Motor neuron (in vitro differentiated cells): ENCODE measurements around the gene NQO1. TPM values are rescaled to one million over a fixed set of nuclear protein-coding genes. Genes with fewer than 3 reads are reported as not detected.

Source experiments
- ATAC-seq, 8 experiments: fragments of 200-7000 bp; cut with Tn5 transposase; replicated peaks in 6 of 8; 2 replicates each; pipeline ENCODE4 v1.8.0; 2021; ENCODE audit warnings: mild to moderate bottlenecking in 8 of 8, moderate library complexity in 8 of 8
- H3K27ac ChIP-seq, 2 donors: fragments of 250-450 bp; sonication (Bioruptor Pico); 2 replicates each; pipeline ENCODE4 v1.9.0; 2021; ENCODE audit warnings: antibody characterized with exemption in 2 of 2, mild to moderate bottlenecking in 2 of 2, moderate library complexity in 1 of 2
- H3K4me1 ChIP-seq, 2 donors: fragments of 250-450 bp; sonication (Bioruptor Pico); replicated peaks in 1 of 2; 2 replicates each; pipeline ENCODE4 v1.6.1; 2021; ENCODE audit warnings: antibody characterized with exemption in 2 of 2, mild to moderate bottlenecking in 2 of 2, moderate library complexity in 1 of 2
- H3K4me3 ChIP-seq, 5 donors: fragments of 250-450 bp; sonication (Bioruptor Pico); 2 replicates each; pipeline ENCODE4 v1.9.0; 2021; ENCODE audit warnings: antibody characterized with exemption in 5 of 5, mild to moderate bottlenecking in 5 of 5, moderate library complexity in 4 of 5
- WGBS, 10 experiments: fragments of 450-650 bp; shearing (Covaris generic); methylation state at CpG; one replicate each; pipeline ENCODE4 v1.0.0; 2022; 5-methylcytosine and 5-hydroxymethylcytosine counted together
- in situ Hi-C, 9 experiments: fragments of 400-800 bp; cut with MboI; loops; one replicate each; pipeline ENCODE4 v1.15.0; 2021; ENCODE audit warnings: low sequenced_read_pairs in 9 of 9, low pct_unique_long_range_greater_than_20kb in 2 of 9; ENCODE audit not compliant: unreplicated experiment in 9 of 9
- total RNA-seq, 8 experiments: library from RNA; unstranded; fragments of 300-600 nt; gene quantifications; 2 replicates each; pipeline versions ENCODE4 v1.2.3 to v1.2.4, GENCODE V29; 2022

The NQO1 gene
- 100 to 1,000 TPM in 2 of 8 experiments, 10 to 100 TPM in 2, 1 to 10 TPM in 4; 4.1 to 120 (median 32.6) TPM for total RNA-seq

GRCh38 chr16:69726313-69727060 lies at the start of gene NQO1:
TSS of gene NQO1 (minus strand) at chr16:69726560. CDS start at chr16:69726439, 121 bp downstream.
- peaks cover 4 to 13% of the 10 kb centered on the region in 2 donors for H3K4me1 ChIP-seq
- WGBS, 10 experiments: 0 to 6% (median 2%) methylated on average over 1 to 13 of the region's 31 CpGs; no CpG with 5 or more reads in 3 of the 10 experiments
- H3K4me3 ChIP-seq: peak within 1 kb of the TSS; percentile 36 to 52 (median 37)
- in situ Hi-C loops: loop anchor here in 1 of 9 experiments (25.0 kb wide), 1 partner anchor 314 kb away; the partner anchor contains the start of gene CYB5B
- peak; percentile 92 to 100 (median 99) for ATAC-seq
- peak within 1 kb of the TSS in 1 of 2 donors; percentile 80 for H3K27ac ChIP-seq

- in situ Hi-C loops: no loop called here
- ATAC-seq: no peak
- no peak overlapping the region for H3K4me3 ChIP-seq
- no peak overlapping the region for H3K27ac ChIP-seq
- H3K4me1 ChIP-seq: peaks cover 0 to 12% of the 10 kb centered on the region in 2 donors
Measured at GRCh38 chr16:69775563-69775962, 49.2 kb upstream of the NQO1 start.

- peak in 6 of 8 experiments; percentile 10 to 92 (median 51) for ATAC-seq
- H3K27ac ChIP-seq: peak overlapping the region in 1 of 2 donors; percentile 49
- 16 to 100% (median 83%) methylated on average over 1 to 5 of the region's 6 CpGs; no CpG with 5 or more reads in 1 of the 10 experiments for WGBS, 10 experiments
- in situ Hi-C loops: loop anchor here in 1 of 9 experiments (25.0 kb wide), 1 partner anchor 386 kb away; the partner anchor contains the start of gene TERF2
- H3K4me3 ChIP-seq: no peak overlapping the region
- H3K4me1 ChIP-seq: peaks cover 0 to 12% of the 10 kb centered on the region in 2 donors
Measured at GRCh38 chr16:69773260-69773947, 47.0 kb upstream of the NQO1 start.

- in situ Hi-C loops: loop anchor here in 1 of 9 experiments (25.0 kb wide), 1 partner anchor 384 kb away; the partner anchor contains the start of gene TERF2
Measured at GRCh38 chr16:69771651-69771967, 45.2 kb upstream of the NQO1 start.

GRCh38 chr16:69769404-69769803 lies 43.0 kb upstream of the NQO1 start:
- ATAC-seq: no peak
- 0 to 63% (median 50%) methylated on average over 1 to 2 of the region's 2 CpGs; no CpG with 5 or more reads in 1 of the 10 experiments for WGBS, 10 experiments
- Histone ChIP-seq H3K27ac (no peak overlapping the region), H3K4me3 (no peak overlapping the region), H3K4me1 (peaks cover 0 to 12% of the 10 kb centered on the region in 2 donors)
- in situ Hi-C loops: loop anchor here in 2 of 9 experiments (10.0 to 25.0 kb wide), 2 partner anchors 375 to 382 kb away; partner anchors contain the start of gene TERF2 (in 1 of the 2)

More at GRCh38 chr16:69771651-69771967, 45.2 kb upstream of the NQO1 start:
- WGBS, 10 experiments: 0 to 100% (median 100%) methylated on average over 1 to 2 of the region's 2 CpGs; no CpG with 5 or more reads in 1 of the 10 experiments
- peaks cover 0 to 12% of the 10 kb centered on the region in 2 donors for H3K4me1 ChIP-seq
- no peak for ATAC-seq
- no peak overlapping the region for H3K27ac ChIP-seq
- no peak overlapping the region for H3K4me3 ChIP-seq

- 67 to 100% (median 80%) methylated on average over 1 to 5 of the region's 6 CpGs; no CpG with 5 or more reads in 1 of the 10 experiments for whole genome bisulfite sequencing, 10 experiments
- no peak overlapping the region for H3K4me3 ChIP-seq
- H3K27ac ChIP-seq: no peak overlapping the region
- no peak for ATAC-seq
- in situ Hi-C loops: loop anchor here in 2 of 9 experiments (10.0 to 25.0 kb wide), 2 partner anchors 374 to 381 kb away; partner anchors contain the start of gene TERF2 (in 1 of the 2)
- H3K4me1 ChIP-seq: peaks cover 0 to 12% of the 10 kb centered on the region in 2 donors
Measured at GRCh38 chr16:69768666-69769065, 42.3 kb upstream of the NQO1 start.

- no peak overlapping the region for H3K4me3 ChIP-seq
- 48 to 100% (median 93%) methylated on average over 2 to 5 of the region's 5 CpGs; no CpG with 5 or more reads in 3 of the 10 experiments for WGBS, 10 experiments
- in situ Hi-C loops: loop anchor here in 2 of 9 experiments (10.0 to 25.0 kb wide), 2 partner anchors 373 to 380 kb away; partner anchors contain the start of gene TERF2 (in 1 of the 2)
- H3K4me1 ChIP-seq: peaks cover 2 to 5% of the 10 kb centered on the region in 2 donors
- no peak for ATAC-seq
- no peak overlapping the region for H3K27ac ChIP-seq
Measured at GRCh38 chr16:69767459-69768229, 41.3 kb upstream of the NQO1 start.

- 25 to 100% (median 91%) methylated on average over 1 to 5 of the region's 5 CpGs; no CpG with 5 or more reads in 1 of the 10 experiments for WGBS, 10 experiments
- no peak overlapping the region for H3K4me3 ChIP-seq
- ATAC-seq: no peak
- in situ Hi-C loops: loop anchor here in 2 of 9 experiments (10.0 to 25.0 kb wide), 2 partner anchors 369 to 376 kb away; partner anchors contain the start of gene TERF2 (in 1 of the 2)
- no peak overlapping the region for H3K27ac ChIP-seq
- H3K4me1 ChIP-seq: peaks cover 0 to 10% of the 10 kb centered on the region in 2 donors
Measured at GRCh38 chr16:69763599-69763942, 37.2 kb upstream of the NQO1 start.

- peak overlapping the region; percentile 61 to 80 for H3K27ac ChIP-seq
- in situ Hi-C loops: loop anchor here in 2 of 9 experiments (10.0 to 25.0 kb wide), 2 partner anchors 368 to 376 kb away; partner anchors contain the start of gene TERF2 (in 1 of the 2)
- ATAC-seq: peak in 4 of 8 experiments; percentile 22 to 60 (median 43)
- 4 to 33% (median 18%) methylated on average over 1 to 14 of the region's 14 CpGs for WGBS, 10 experiments
- H3K4me3 ChIP-seq: peak overlapping the region; percentile 73 to 98 (median 79)
- H3K4me1 ChIP-seq: peaks cover 0 to 10% of the 10 kb centered on the region in 2 donors
Measured at GRCh38 chr16:69762814-69763598, 36.6 kb upstream of the NQO1 start.

- WGBS, 10 experiments: 0% methylated on average over 1 to 5 of the region's 68 CpGs; no CpG with 5 or more reads in 3 of the 10 experiments
- peak; percentile 82 to 96 (median 92) for ATAC-seq
- H3K27ac ChIP-seq: peak within 1 kb of the TSS; percentile 61 to 80
- peaks cover 0 to 10% of the 10 kb centered on the region in 2 donors for H3K4me1 ChIP-seq
- in situ Hi-C loops: loop anchor here in 2 of 9 experiments (10.0 to 25.0 kb wide), 2 partner anchors 367 to 375 kb away; partner anchors contain the start of gene TERF2 (in 1 of the 2)
- peak within 1 kb of the TSS; percentile 73 to 98 (median 79) for H3K4me3 ChIP-seq
Measured at GRCh38 chr16:69761983-69762813, 35.8 kb upstream of the NQO1 start, which contains the start of gene WWP2. TSS of gene WWP2 (plus strand) at chr16:69762332. CDS start at chr16:69787011, 24,679 bp downstream.
